AG04450 (cell line): ENCODE measurements around the gene PPP2CA. TPM values are rescaled to one million over a fixed set of nuclear protein-coding genes. Genes with fewer than 3 reads are reported as not detected.
A peak's percentile ranks its signal among the peaks of the same experiment; 100 is the strongest.

ENCODE experiments used
- CTCF ChIA-PET: fragments of 300-600, 350-600 bp; formaldehyde crosslinking; extraction: SDS; loops from one replicate; lab custom pipeline; 2022; ENCODE audit warnings: antibody characterized with exemption, inconsistent platforms; lab: Charles Lee
- POLR2A ChIA-PET: fragments of 350-600 bp; formaldehyde crosslinking; extraction: SDS; loops from one replicate; lab custom pipeline; 2021; ENCODE audit warnings: antibody characterized with exemption, inconsistent platforms; lab: Yijun Ruan, JAX
- DNase-seq: peaks from one replicate; pipeline ENCODE4 v3.0.0-alpha.2; 2011; ENCODE audit warnings: low read depth, low spot score
- H3K27ac ChIP-seq: one replicate; pipeline ENCODE4 v1.5.1; 2012; ENCODE audit warnings: low read depth, low read length, control low read depth
- H3K27me3 ChIP-seq: one replicate; pipeline ENCODE4 v1.6.0; 2012; ENCODE audit warnings: low read length; ENCODE audit not compliant: control insufficient read depth, insufficient read depth
- H3K4me3 ChIP-seq: 2 replicates; pipeline ENCODE4 v1.5.1; 2011; ENCODE audit warnings: mild to moderate bottlenecking, low read depth, low read length, control low read depth
- H3K9me3 ChIP-seq: 2 replicates; pipeline ENCODE4 v1.5.1; 2012; ENCODE audit warnings: low read length; ENCODE audit not compliant: control insufficient read depth, insufficient read depth
- polyA plus RNA-seq: library from polyadenylated mRNA; depleted of rRNA; stranded (reverse); fragments of >200 nt; gene quantifications from 2 replicates; pipeline ENCODE4 v1.2.3, GENCODE V29; 2011
- TF ChIP-seq, protein P1 (sequence below): IDR thresholded peaks from 2 replicates; pipeline ENCODE4 v1.5.1; 2011; ENCODE audit warnings: low read depth, low read length, control low read depth, inconsistent platforms

The PPP2CA gene
- polyA plus RNA-seq, 1 experiment = 252 TPM

DNA sequence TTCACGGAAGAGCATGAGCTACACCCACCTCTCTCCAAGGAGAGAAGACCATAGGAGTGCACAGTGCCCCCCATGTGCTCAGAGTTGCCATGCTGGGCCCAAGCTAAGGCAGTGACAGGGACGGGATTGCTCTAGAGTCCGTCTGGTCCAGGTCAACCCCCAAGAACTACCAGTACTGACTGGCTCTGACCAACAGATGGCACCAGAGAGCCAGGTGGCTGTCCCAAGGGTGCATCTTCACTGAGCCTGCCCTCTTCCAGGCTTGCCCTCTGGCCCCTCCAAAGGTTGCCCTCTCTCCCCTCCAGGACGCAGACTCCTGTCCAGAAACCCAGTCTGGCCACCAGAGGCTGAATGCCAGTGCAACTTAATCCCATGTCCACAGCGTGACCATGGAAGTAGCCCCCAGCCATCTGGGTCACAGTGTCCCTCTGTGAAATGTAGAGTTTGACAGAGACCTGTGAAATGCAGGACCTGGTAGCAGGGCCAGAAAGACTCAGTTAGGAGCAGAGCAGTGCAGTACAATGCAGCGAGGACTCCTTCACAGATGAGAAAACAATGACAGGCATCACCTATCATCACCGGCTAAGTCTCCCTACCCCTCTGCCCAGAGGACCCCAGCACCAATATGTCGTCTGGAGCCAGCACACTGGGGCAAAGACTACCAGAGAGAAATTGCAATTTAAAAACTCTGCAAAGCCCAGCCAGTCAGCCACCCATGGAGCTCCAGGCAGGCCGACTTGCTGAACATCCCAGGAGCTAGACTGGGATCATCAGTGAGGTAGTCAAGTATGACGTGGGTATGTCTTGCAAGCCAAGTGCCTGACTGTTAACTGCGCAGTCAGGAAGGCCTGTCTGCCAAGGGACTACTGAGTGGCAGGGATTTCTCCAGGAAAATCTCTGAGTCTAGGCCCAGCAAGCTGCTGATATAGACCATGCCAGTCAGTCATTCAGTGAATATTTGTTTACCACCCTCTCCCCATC, 41.4 kb downstream of the PPP2CA start:
- ChIA-PET POLR2A (interaction anchor here (1.2 kb wide), 1 partner anchor 8 kb away, joined by 5 read pairs; the partner anchor contains the start of gene SKP1), CTCF (interaction anchor here (0.6 to 11.5 kb wide), 25 partner anchors 10 to 403 kb away, joined by 3 to 249 read pairs (median 4); partner anchors contain the start of gene PPP2CA)
- H3K27me3 ChIP-seq = no peaks in the 10 kb centered on the region
- H3K27ac ChIP-seq = no peak overlapping the region
- DNase-seq = no peak
- H3K9me3 ChIP-seq = no peaks in the 10 kb centered on the region
- TF ChIP-seq, protein P1, sequence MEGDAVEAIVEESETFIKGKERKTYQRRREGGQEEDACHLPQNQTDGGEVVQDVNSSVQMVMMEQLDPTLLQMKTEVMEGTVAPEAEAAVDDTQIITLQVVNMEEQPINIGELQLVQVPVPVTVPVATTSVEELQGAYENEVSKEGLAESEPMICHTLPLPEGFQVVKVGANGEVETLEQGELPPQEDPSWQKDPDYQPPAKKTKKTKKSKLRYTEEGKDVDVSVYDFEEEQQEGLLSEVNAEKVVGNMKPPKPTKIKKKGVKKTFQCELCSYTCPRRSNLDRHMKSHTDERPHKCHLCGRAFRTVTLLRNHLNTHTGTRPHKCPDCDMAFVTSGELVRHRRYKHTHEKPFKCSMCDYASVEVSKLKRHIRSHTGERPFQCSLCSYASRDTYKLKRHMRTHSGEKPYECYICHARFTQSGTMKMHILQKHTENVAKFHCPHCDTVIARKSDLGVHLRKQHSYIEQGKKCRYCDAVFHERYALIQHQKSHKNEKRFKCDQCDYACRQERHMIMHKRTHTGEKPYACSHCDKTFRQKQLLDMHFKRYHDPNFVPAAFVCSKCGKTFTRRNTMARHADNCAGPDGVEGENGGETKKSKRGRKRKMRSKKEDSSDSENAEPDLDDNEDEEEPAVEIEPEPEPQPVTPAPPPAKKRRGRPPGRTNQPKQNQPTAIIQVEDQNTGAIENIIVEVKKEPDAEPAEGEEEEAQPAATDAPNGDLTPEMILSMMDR = peak; percentile 97
- no peak overlapping the region for H3K4me3 ChIP-seq

DNA sequence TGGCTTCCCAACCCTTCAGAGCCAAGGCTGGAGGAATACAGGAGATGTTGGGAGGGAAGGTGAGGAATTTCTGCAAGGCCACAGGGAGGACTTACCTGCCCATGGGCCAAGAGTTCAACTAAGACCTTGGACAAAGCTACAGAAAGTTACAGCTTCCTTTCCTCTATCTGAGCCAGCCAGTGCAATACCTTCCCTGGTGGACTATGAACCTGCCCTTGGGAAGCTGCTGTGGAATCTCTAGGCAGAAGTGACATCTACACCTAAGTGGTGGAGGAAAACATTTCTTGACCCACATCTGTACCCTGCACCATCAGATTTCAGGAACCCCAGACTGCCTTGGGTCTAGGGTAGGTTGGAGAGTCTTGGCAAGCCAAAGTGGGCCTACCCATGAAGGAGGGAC, 42.4 kb downstream of the PPP2CA start:
- Histone ChIP-seq H3K27ac (no peak overlapping the region), H3K4me3 (no peak overlapping the region), H3K9me3 (no peaks in the 10 kb centered on the region), H3K27me3 (no peaks in the 10 kb centered on the region)
- no peak for DNase-seq
- CTCF ChIA-PET = interaction anchor here (0.6 to 11.5 kb wide), 25 partner anchors 9 to 363 kb away, joined by 3 to 249 read pairs (median 4); partner anchors contain the start of gene PPP2CA
- POLR2A ChIA-PET = interaction anchor here (1.0 kb wide), 2 partner anchors 61 to 106 kb away, joined by 3 to 4 read pairs; no protein-coding TSS in a partner anchor
- TF ChIP-seq, protein P1 = no peak

DNA sequence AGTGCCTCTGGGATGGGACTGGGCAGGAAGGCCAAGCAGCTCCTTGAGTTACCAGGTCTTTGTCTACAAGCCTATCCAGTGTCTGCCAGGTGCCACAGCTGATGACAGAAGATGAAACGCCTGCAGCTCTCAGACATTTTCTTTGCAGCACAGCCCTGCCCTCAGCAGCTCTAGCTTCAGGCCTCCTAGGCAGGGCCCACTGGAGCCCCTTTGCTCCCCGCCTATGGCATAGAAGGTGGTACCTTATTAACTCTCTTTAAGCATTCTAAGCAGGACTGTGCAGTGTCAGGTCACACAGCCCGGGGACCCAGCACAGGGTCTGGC, 47.8 kb downstream of the PPP2CA start:
- no peak overlapping the region for H3K27ac ChIP-seq
- DNase-seq = no peak
- ChIA-PET POLR2A (interaction anchor here (0.6 to 2.8 kb wide), 5 partner anchors 13 to 579 kb away, joined by 3 to 17 read pairs (median 3); no protein-coding TSS in a partner anchor), CTCF (interaction anchor here (1.9 to 4.0 kb wide), 2 partner anchors 111 to 138 kb away, joined by 7 to 14 read pairs; no protein-coding TSS in a partner anchor)
- TF ChIP-seq, protein P1 = no peak
- H3K27me3 ChIP-seq = no peaks in the 10 kb centered on the region
- no peaks in the 10 kb centered on the region; the same call in 1 of the 2 replicates for H3K9me3 ChIP-seq
- H3K4me3 ChIP-seq = no peak overlapping the region

DNA sequence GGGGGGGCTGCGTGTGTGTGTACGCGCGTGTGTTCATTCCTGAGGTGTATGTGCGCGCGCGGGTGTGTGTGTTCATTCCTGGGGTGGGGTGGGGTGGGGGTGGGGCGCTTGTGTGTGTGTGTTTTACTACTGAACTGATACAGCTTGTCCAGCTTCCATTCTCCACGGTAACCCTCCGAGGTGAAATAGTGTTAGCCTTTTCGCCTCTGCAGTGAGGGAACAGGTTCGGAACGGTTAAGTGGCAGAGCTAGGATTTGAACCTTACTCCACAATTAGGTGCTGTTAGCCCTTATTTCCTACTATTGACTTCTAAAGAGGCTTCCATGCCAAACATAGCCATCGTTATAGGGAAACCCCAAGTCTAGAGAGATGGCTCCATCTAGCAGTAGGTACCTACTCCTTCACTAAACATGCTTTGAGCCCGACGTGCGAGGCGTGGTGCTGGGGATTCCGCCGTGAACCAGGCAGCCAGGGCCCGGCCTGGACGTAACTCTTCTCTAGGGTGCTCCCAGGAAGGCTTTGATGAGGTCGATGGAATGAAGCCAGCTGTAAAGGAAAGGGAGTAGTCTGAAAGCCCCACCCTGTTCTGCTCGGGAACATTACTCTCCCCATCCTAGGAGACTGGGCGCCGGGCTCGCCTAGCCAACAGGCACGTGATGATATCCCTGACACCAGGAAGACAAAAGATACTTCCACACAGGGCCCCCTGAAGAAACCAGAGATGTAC, 48.3 kb downstream of the PPP2CA start:
- POLR2A ChIA-PET = interaction anchor here (0.6 to 2.8 kb wide), 27 partner anchors 9 to 580 kb away, joined by 3 to 34 read pairs (median 6); partner anchors contain the start of genes PPP2CA and UBE2B
- Histone ChIP-seq H3K9me3 (no peaks in the 10 kb centered on the region; the same call in 1 of the 2 replicates), H3K27me3 (no peaks in the 10 kb centered on the region), H3K4me3 (peak overlapping the region; percentile 90), H3K27ac (peak overlapping the region; percentile 97)
- TF ChIP-seq, protein P1 = no peak
- CTCF ChIA-PET = interaction anchor here (1.9 to 4.0 kb wide), 2 partner anchors 112 to 137 kb away, joined by 7 to 14 read pairs; no protein-coding TSS in a partner anchor
- no peak for DNase-seq
